Stomach (tissue), 4 donors: ENCODE measurements around the gene TULP1.

Source experiments
- POLR2A ChIP-seq, 4 donors: fragments of 450-650 bp; IDR thresholded peaks; one replicate each; pipeline ENCODE4 v1.6.1; 2016; ENCODE audit warnings: antibody characterized with exemption in 4 of 4, control low read depth in 2 of 4, mild to moderate bottlenecking in 1 of 4, moderate library complexity in 1 of 4
- POLR2AphosphoS5 ChIP-seq, 3 donors: sonication (generic); formaldehyde crosslinking; IDR thresholded peaks; one replicate each; pipeline ENCODE4 v1.6.1; 2016; ENCODE audit warnings: antibody characterized with exemption in 3 of 3
- TF ChIP-seq, protein P1 (sequence below), 7 experiments: fragments of 450-650 bp in 4 of 7; fragments of 200-600 bp in 3 of 7; sonication (generic) in 3 of 7; IDR thresholded peaks; one replicate each; pipeline ENCODE4 v1.5.1; 2016 to 2019; ENCODE audit warnings: antibody characterized with exemption in 7 of 7, control low read depth in 2 of 7, mild to moderate bottlenecking in 1 of 7

DNA sequence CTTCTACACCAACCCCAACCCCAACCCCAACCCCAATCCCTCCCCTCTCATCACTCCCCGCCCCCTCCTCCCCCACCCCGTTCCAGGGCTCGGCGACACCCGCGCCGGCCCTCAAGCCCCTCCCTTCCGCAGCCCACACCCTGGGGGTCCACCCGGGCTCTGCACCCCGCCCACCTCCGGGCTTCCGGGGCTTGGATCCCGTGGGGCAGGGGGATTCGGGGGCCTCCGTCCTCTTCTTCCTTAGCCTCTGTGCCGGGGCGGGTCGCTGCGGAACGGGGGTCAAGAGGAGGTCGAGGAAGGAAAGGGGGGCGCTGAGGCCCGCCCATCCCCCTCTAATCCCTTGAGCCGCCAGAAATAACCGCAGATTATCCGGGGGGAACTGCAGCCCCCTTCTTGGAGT, 690 bp downstream of the TULP1 start:
- TF ChIP-seq POLR2A (IDR thresholded peaks at IDR 0.05) (no peak), POLR2AphosphoS5 (IDR thresholded peaks at IDR 0.05) (no peak)
- TF ChIP-seq, protein P1, sequence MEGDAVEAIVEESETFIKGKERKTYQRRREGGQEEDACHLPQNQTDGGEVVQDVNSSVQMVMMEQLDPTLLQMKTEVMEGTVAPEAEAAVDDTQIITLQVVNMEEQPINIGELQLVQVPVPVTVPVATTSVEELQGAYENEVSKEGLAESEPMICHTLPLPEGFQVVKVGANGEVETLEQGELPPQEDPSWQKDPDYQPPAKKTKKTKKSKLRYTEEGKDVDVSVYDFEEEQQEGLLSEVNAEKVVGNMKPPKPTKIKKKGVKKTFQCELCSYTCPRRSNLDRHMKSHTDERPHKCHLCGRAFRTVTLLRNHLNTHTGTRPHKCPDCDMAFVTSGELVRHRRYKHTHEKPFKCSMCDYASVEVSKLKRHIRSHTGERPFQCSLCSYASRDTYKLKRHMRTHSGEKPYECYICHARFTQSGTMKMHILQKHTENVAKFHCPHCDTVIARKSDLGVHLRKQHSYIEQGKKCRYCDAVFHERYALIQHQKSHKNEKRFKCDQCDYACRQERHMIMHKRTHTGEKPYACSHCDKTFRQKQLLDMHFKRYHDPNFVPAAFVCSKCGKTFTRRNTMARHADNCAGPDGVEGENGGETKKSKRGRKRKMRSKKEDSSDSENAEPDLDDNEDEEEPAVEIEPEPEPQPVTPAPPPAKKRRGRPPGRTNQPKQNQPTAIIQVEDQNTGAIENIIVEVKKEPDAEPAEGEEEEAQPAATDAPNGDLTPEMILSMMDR (IDR thresholded peaks at IDR 0.05): no peak
